Lower leg skin (tissue), 4 donors: Measurements from ENCODE around the gene SBK3. TPM values are rescaled to one million over a fixed set of nuclear protein-coding genes. Genes with fewer than 3 reads are reported as not detected.

Experiments
- DNase-seq, 2 donors: peaks; one replicate each; pipeline ENCODE4 v3.0.0-alpha.2; 2019; ENCODE audit warnings: low spot score in 2 of 2
- H3K4me3 ChIP-seq: fragments of 200-600 bp; sonication (generic); 2 replicates; pipeline ENCODE4 v1.5.1; 2017; ENCODE audit warnings: mild to moderate bottlenecking, low read depth; ENCODE audit not compliant: poor library complexity, severe bottlenecking
- CTCF ChIP-seq, 3 donors: fragments of 450-650 bp; IDR thresholded peaks; one replicate each; pipeline ENCODE4 v1.5.1; 2016; ENCODE audit warnings: antibody characterized with exemption in 3 of 3, mild to moderate bottlenecking in 3 of 3, moderate library complexity in 2 of 3
- POLR2A ChIP-seq, 2 donors: fragments of 450-650 bp; IDR thresholded peaks; one replicate each; pipeline ENCODE4 v1.6.1; 2016 to 2017; ENCODE audit warnings: antibody characterized with exemption in 2 of 2, mild to moderate bottlenecking in 1 of 2, moderate library complexity in 1 of 2
- WGBS, 2 donors: methylation state at CpG; one replicate each; pipeline ENCODE4 v1.1.5; 2018; 5-methylcytosine and 5-hydroxymethylcytosine counted together
- intact Hi-C: fragments of 100-400 bp; cut with DNase I; formaldehyde crosslinking; loops from one replicate; pipeline ENCODE4 v1.15.0; 2023; ENCODE audit warnings: low total_unique reads
- total RNA-seq, 4 donors: library from RNA; depleted of rRNA; stranded (reverse); fragments of >200 nt; gene quantifications; one replicate each; pipeline ENCODE4 v1.1.0, GENCODE V29; 2016

Gene SBK3
- total RNA-seq, 4 donors from 2014 or later, result 0.26 TPM; not detected in 3

GRCh38 chr19:55550321-55550650, 4.9 kb upstream of the SBK3 start:
- 60 to 67% methylated on average over 7 of the region's 7 CpGs for WGBS, 2 donors
- no peak for DNase-seq
- no peak overlapping the region for H3K4me3 ChIP-seq
- TF ChIP-seq CTCF (IDR thresholded peaks at IDR 0.05) (no peak), POLR2A (IDR thresholded peaks at IDR 0.05) (no peak)
- intact Hi-C loops, result no loop called here

DNA sequence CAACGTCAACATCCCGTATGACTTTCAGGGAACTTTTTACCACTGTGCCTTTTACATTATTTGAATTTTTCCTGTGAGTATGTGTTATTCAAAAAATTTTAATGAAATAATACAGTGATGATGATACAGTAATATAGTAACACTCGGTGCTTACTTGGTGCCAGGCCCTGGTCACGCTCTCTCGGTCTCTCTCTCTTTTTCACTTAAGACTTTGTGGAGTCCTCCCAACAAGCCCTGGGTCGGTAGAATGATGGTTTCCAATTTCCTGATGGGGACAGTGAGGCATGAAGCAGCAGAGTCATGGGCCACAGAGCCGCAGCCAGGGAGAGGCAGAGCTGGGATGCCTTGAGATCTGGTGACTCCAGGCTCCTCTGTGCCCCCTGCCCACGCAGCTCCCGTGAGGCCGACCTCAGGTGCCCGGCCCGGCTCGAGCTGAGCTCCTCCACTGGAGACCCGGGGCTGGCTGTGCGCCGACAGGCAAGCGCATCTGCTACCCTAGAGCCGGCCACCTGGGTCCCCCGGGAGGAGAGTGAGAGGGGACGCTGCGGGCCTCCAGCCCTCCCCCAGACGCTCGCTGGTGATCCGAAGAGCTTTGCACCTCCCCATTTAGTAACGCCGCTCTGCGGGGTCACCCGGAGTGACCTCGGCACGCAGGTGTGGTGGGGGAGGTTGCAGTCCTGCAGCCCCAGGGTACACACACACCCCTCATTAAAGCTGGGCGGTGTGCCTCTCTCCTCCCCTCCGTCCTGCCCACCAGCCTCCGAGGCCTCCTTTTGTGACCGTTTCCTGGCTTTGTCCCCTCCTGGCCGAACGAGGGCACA, 4.4 kb upstream of the SBK3 start:
- intact Hi-C loops, result no loop called here
- H3K4me3 ChIP-seq, result no peak overlapping the region
- WGBS, 2 donors, result 24 to 26% methylated on average over 21 to 35 of the region's 36 CpGs
- TF ChIP-seq POLR2A (IDR thresholded peaks at IDR 0.05) (no peak), CTCF (IDR thresholded peaks at IDR 0.05) (no peak)
- no peak for DNase-seq

DNA sequence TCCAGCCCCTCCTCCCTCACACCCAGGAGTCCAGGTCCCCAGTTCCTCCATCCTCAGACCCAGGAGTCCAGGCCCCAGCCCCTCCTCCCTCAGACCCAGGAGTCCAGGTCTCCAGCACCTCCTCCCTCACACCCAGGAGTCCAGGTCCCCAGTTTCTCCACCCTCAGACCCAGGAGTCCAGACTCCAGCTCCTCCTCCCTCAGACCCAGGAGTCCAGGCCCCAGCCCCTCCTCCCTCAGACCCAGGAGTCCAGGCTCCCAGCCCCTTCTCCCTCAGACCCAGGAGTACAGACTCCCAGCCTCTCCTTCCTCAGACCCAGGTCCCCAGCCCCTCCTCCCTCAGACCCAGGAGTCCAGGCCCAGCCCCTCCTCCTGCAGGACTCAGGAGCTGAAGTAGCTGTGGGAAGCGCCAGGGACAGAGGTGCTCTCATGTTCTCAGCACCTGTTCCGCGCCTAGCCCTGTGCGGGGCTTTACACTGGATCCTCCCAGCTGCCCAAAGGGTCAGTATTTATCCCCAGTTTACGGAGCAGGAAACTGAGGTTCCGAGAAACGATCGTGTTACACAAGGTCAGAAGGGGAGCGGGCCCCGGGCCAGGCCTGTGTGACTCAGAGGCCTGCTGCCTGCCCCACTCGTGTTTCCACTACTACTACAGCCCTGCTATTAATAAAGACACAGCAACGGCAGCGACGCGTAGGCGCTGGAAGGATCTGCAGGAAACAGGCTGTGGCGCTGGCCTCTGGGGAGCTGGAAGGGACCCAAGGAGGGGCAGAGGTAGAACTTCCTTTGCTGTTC, 1.7 kb upstream of the SBK3 start:
- DNase-seq, result peak; percentile 51 to 94
- H3K4me3 ChIP-seq, result no peak overlapping the region
- 32% methylated on average over 16 to 17 of the region's 17 CpGs for WGBS, 2 donors
- TF ChIP-seq POLR2A (IDR thresholded peaks at IDR 0.05) (no peak), CTCF (IDR thresholded peaks at IDR 0.05) (no peak)
- intact Hi-C loops, result no loop called here

- H3K4me3 ChIP-seq, result no peak overlapping the region
- WGBS, 2 donors, result 52 to 59% methylated on average over 10 to 11 of the region's 11 CpGs
- DNase-seq, result no peak
- intact Hi-C loops, result no loop called here
- TF ChIP-seq POLR2A (IDR thresholded peaks at IDR 0.05) (no peak), CTCF (IDR thresholded peaks at IDR 0.05) (no peak)
These were observed 668 bp upstream of the SBK3 start for GRCh38 chr19:55546011-55546410.

- TF ChIP-seq POLR2A (IDR thresholded peaks at IDR 0.05), result no peak
- peak in 1 of 3 donors; percentile 6 for TF ChIP-seq CTCF (IDR thresholded peaks at IDR 0.05)
- H3K4me3 ChIP-seq, result no peak overlapping the region
- intact Hi-C loops, result no loop called here
- no peak for DNase-seq
- WGBS, 2 donors, result 57 to 65% methylated on average over 13 to 23 of the region's 23 CpGs
These were observed 435 bp downstream of the SBK3 start for GRCh38 chr19:55544776-55545439.
